Transverse colon (tissue), 4 donors: ENCODE results near the gene TYRO3. TPM values are rescaled to one million over a fixed set of nuclear protein-coding genes. Genes with fewer than 3 reads are reported as not detected.

Source experiments
- DNase-seq: peaks from one replicate; pipeline ENCODE4 v3.0.0-alpha.2; 2019
- H3K27ac ChIP-seq, 4 donors: fragments of 200-600 bp; sonication (generic); 2 replicates each; pipeline ENCODE4 v1.5.1; 2016 to 2018; ENCODE audit warnings: inconsistent platforms in 4 of 4
- H3K27me3 ChIP-seq: fragments of 200-600 bp; sonication (generic); 2 replicates; pipeline ENCODE4 v1.5.1; 2017; ENCODE audit warnings: inconsistent platforms
- H3K36me3 ChIP-seq, 4 donors: fragments of 200-600 bp; sonication (generic); 2 replicates each; pipeline ENCODE4 v1.5.1; 2017 to 2019; ENCODE audit warnings: inconsistent platforms in 4 of 4
- H3K4me1 ChIP-seq, 4 donors: fragments of 200-600 bp; sonication (generic); 2 replicates each; pipeline ENCODE4 v1.5.1; 2017 to 2020; ENCODE audit warnings: inconsistent platforms in 4 of 4
- H3K4me3 ChIP-seq, 4 donors: fragments of 200-600 bp; sonication (generic); 1 replicate in 1 of 4; 2 replicates in 3 of 4; pipeline versions ENCODE4 v1.5.1 to v1.6.1; 2017 to 2019; ENCODE audit warnings: inconsistent platforms in 4 of 4
- H3K9me3 ChIP-seq, 2 donors: fragments of 200-600 bp; sonication (generic); 2 replicates each; pipeline ENCODE4 v1.5.1; 2017 to 2019; ENCODE audit warnings: inconsistent platforms in 2 of 2
- EP300 ChIP-seq: sonication (generic); formaldehyde crosslinking; IDR thresholded peaks from one replicate; pipeline ENCODE4 v1.6.1; 2017; ENCODE audit warnings: antibody characterized with exemption, low read depth
- POLR2A ChIP-seq: fragments of 450-650 bp; IDR thresholded peaks from one replicate; pipeline ENCODE4 v1.6.1; 2016; ENCODE audit warnings: antibody characterized with exemption, mild to moderate bottlenecking, moderate library complexity
- POLR2AphosphoS5 ChIP-seq, 3 donors: sonication (generic); formaldehyde crosslinking; IDR thresholded peaks; one replicate each; pipeline ENCODE4 v1.6.1; 2016; ENCODE audit warnings: antibody characterized with exemption in 3 of 3
- WGBS, 2 donors: methylation state at CpG; one replicate each; pipeline ENCODE4 v1.1.5; 2018; ENCODE audit warnings: low coverage in 1 of 2; 5-methylcytosine and 5-hydroxymethylcytosine counted together
- in situ Hi-C, 4 donors: fragments of 200-750 bp; cut with MboI; loops; one replicate each; pipeline versions ENCODE4 v1.15.0 to v1.15.1; 2017; ENCODE audit warnings: low sequenced_read_pairs in 3 of 4, low pct_ligation_motif_present in 1 of 4, low pct_unique_long_range_greater_than_20kb in 1 of 4
- intact Hi-C: fragments of 100-400 bp; cut with DNase I; formaldehyde crosslinking; loops from one replicate; pipeline ENCODE4 v1.15.1; 2023; ENCODE audit warnings: low total_unique reads
- total RNA-seq, 4 donors: library from RNA; depleted of rRNA; stranded (reverse); fragments of >200 nt; gene quantifications; one replicate each; pipeline ENCODE4 v1.1.0, GENCODE V29; 2016
- TF ChIP-seq, protein P1 (sequence below), 5 experiments: fragments of 200-600 bp in 3 of 5; fragments of 450-650 bp in 2 of 5; sonication (generic) in 3 of 5; IDR thresholded peaks; 1 replicate in 2 of 5; 2 replicates in 3 of 5; pipeline ENCODE4 v1.5.1; 2016 to 2017; ENCODE audit warnings: antibody characterized with exemption in 5 of 5, inconsistent platforms in 3 of 5, mild to moderate bottlenecking in 2 of 5, moderate library complexity in 1 of 5

TYRO3 gene
- total RNA-seq, 4 donors from 2014 or later = 0.60 to 1.6 (median 0.82) TPM; not detected in 1

DNA sequence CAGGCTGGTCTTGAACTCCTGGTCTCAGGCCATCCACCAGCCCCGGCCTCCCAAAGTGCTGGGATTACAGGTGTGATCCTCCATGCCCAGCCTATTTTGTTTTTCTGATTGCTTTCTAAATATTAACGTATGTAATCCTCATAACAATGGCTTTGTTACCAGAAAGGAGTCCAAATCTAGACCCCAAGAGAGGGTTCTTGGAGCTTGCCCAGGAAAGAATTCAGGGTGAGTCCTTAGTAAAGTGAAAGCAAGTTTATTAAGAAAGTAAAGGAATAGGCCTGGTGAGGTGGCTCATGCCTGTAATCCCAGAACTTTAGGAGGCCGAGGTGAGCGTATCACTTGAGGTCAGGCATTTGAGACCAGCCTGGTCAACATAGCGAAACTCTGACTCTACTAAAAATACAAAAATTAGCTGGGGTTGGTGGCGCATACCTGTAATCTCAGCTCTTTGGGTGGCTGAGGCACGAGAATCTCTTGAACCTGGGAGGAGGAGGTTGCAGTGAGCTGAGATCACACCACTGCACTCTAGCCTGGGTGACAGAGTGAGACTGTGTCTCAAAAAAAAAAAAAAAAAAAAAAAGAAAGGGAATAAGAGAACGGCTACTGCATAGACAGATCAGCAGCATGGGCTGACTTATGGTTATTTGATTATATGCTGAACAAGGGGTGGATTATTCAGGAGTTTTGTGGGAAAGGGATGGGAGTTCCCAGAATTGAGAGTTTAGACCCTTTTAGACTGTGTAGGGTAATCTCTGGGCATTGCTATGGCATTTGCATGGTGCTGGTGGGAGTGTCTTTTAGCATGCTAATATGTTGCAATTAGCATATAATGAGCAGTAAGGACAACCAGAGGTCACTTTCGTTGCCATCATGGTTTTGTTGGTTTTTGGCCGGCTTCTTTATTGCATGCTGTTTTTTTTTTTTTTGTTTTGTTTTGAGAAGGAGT, 36.1 kb downstream of the TYRO3 start:
- no peaks in the 10 kb centered on the region for H3K4me1 ChIP-seq
- H3K27ac ChIP-seq = no peak overlapping the region
- no peak overlapping the region for H3K4me3 ChIP-seq
- H3K27me3 ChIP-seq = no peaks in the 10 kb centered on the region
- no peaks in the 10 kb centered on the region for H3K9me3 ChIP-seq
- intact Hi-C loops (no loop called here), in situ Hi-C loops (no loop called here)
- TF ChIP-seq POLR2AphosphoS5 (IDR thresholded peaks at IDR 0.05) = no peak
- no peak for TF ChIP-seq EP300
- TF ChIP-seq, protein P1, sequence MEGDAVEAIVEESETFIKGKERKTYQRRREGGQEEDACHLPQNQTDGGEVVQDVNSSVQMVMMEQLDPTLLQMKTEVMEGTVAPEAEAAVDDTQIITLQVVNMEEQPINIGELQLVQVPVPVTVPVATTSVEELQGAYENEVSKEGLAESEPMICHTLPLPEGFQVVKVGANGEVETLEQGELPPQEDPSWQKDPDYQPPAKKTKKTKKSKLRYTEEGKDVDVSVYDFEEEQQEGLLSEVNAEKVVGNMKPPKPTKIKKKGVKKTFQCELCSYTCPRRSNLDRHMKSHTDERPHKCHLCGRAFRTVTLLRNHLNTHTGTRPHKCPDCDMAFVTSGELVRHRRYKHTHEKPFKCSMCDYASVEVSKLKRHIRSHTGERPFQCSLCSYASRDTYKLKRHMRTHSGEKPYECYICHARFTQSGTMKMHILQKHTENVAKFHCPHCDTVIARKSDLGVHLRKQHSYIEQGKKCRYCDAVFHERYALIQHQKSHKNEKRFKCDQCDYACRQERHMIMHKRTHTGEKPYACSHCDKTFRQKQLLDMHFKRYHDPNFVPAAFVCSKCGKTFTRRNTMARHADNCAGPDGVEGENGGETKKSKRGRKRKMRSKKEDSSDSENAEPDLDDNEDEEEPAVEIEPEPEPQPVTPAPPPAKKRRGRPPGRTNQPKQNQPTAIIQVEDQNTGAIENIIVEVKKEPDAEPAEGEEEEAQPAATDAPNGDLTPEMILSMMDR (IDR thresholded peaks at IDR 0.05) = no peak
- no peak for TF ChIP-seq POLR2A
- 74 to 97% methylated on average over 7 to 10 of the region's 10 CpGs for WGBS, 2 donors
- no peaks in the 10 kb centered on the region for H3K36me3 ChIP-seq
- DNase-seq = no peak

DNA sequence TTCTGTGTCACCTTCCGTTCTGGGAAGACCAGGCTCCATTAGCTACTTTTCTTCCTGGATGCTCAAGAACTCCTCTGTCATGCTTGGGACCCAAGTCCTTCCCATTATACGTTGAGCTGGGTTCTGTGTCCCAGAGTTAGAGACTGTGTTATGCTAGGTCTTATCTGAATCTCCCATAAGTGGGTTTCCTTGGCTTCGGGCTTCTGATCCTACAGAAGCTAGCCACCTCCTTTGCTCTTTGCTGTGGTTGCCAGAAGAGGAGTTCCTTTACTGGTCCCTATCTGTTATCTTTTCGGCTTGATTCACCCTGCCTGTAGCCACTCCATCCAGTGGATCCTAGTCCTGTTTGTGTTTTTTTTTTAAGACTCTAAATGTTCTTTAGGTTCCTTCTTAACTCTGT, 38.0 kb downstream of the TYRO3 start:
- in situ Hi-C loops = no loop called here
- no peak for DNase-seq
- intact Hi-C loops = no loop called here
- WGBS, 2 donors = 85% methylated on average over 4 of the region's 4 CpGs; no CpG with 5 or more reads in 1 of the 2 donors
- no peaks in the 10 kb centered on the region for H3K4me1 ChIP-seq
- no peaks in the 10 kb centered on the region for H3K36me3 ChIP-seq
- no peak overlapping the region for H3K27ac ChIP-seq
- no peaks in the 10 kb centered on the region for H3K27me3 ChIP-seq
- no peaks in the 10 kb centered on the region for H3K9me3 ChIP-seq
- no peak overlapping the region for H3K4me3 ChIP-seq
- no peak for TF ChIP-seq POLR2A
- no peak for TF ChIP-seq EP300
- TF ChIP-seq, protein P1 (IDR thresholded peaks at IDR 0.05) = no peak
- TF ChIP-seq POLR2AphosphoS5 (IDR thresholded peaks at IDR 0.05) = no peak

DNA sequence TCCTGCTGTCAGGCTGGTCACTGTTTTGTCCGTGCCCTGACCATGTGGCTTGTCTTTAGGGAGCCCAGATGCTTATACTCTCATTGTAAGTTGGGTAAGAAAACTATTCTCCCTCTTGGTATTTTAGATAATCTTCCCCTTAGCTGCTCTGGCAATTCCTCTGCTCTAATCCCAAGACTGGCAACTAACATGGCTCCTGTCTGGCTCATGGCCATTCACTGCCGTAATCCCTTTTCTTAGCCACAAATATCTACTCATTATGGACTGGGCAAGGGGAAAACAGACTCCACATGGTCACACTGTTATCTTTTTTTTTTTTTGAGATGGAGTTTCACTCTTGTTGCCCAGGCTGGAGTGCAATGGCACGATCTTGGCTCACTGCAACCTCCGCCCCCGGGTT, 38.8 kb downstream of the TYRO3 start:
- intact Hi-C loops = no loop called here

DNA sequence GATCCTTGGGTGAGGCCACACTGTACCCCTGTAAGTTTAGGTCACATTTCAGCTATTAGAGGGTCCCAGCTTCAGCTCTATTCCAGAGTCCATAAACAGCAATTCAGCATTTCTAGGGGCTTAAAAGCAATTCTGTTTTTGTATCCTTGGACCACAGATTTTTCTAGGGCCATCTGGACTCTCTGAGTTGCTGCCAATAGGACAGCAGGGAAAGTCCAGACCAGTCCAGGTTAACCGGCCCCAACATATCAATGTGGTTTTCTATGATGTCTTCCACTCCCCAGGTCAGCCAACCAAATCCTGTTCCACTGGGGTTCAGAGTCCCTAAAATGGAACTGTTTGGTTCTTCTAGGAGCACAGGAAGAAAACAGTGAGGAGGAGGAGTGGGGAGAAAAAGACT, 40.0 kb downstream of the TYRO3 start:
- Histone ChIP-seq H3K27me3 (no peaks in the 10 kb centered on the region), H3K9me3 (no peaks in the 10 kb centered on the region), H3K4me1 (peaks cover 0 to 2% (median 2%) of the 10 kb centered on the region in 4 donors), H3K4me3 (no peak overlapping the region), H3K27ac (no peak overlapping the region), H3K36me3 (no peaks in the 10 kb centered on the region)
- no peak for DNase-seq
- 61% methylated on average over 1 of the region's 1 CpG; no CpG with 5 or more reads in 1 of the 2 donors for WGBS, 2 donors
- in situ Hi-C loops = no loop called here
- intact Hi-C loops = no loop called here
- TF ChIP-seq POLR2AphosphoS5 (IDR thresholded peaks at IDR 0.05) = no peak
- no peak for TF ChIP-seq POLR2A
- no peak for TF ChIP-seq EP300
- TF ChIP-seq, protein P1 (IDR thresholded peaks at IDR 0.05) = no peak

More for the DNA sequence above, 38.8 kb downstream of the TYRO3 start:
- DNase-seq = no peak
- 89 to 90% methylated on average over 4 to 5 of the region's 5 CpGs for WGBS, 2 donors
- Histone ChIP-seq H3K27me3 (no peaks in the 10 kb centered on the region), H3K4me1 (no peaks in the 10 kb centered on the region), H3K4me3 (no peak overlapping the region), H3K27ac (no peak overlapping the region), H3K9me3 (no peaks in the 10 kb centered on the region), H3K36me3 (no peaks in the 10 kb centered on the region)
- no peak for TF ChIP-seq POLR2AphosphoS5 (IDR thresholded peaks at IDR 0.05)
- TF ChIP-seq, protein P1 (IDR thresholded peaks at IDR 0.05) = no peak
- no peak for TF ChIP-seq EP300
- no peak for TF ChIP-seq POLR2A
- in situ Hi-C loops = no loop called here
